SW480 (cell line): ENCODE data around the gene RHOT2.
A peak's percentile ranks its signal among the peaks of the same experiment; 100 is the strongest.

Experiments
- DNase-seq: peaks from one replicate; pipeline ENCODE4 v3.0.0-alpha.2; 2016; ENCODE audit warnings: low spot score

RHOT2 gene

DNA sequence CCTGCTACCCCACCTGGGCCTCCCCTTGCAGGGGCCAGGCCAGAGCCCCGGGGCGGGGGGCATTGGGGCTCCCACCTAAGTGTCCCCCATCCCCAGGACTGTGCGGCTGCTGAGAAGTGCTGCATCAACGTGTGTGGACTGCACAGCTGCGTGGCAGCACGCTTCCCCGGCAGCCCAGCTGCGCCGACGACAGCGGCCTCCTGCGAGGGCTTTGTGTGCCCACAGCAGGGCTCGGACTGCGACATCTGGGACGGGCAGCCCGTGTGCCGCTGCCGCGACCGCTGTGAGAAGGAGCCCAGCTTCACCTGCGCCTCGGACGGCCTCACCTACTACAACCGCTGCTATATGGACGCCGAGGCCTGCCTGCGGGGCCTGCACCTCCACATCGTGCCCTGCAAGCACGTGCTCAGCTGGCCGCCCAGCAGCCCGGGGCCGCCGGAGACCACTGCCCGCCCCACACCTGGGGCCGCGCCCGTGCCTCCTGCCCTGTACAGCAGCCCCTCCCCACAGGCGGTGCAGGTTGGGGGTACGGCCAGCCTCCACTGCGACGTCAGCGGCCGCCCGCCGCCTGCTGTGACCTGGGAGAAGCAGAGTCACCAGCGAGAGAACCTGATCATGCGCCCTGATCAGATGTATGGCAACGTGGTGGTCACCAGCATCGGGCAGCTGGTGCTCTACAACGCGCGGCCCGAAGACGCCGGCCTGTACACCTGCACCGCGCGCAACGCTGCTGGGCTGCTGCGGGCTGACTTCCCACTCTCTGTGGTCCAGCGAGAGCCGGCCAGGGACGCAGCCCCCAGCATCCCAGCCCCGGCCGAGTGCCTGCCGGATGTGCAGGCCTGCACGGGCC is 35.2 kb upstream of the RHOT2 start:
- no peak for DNase-seq

DNA sequence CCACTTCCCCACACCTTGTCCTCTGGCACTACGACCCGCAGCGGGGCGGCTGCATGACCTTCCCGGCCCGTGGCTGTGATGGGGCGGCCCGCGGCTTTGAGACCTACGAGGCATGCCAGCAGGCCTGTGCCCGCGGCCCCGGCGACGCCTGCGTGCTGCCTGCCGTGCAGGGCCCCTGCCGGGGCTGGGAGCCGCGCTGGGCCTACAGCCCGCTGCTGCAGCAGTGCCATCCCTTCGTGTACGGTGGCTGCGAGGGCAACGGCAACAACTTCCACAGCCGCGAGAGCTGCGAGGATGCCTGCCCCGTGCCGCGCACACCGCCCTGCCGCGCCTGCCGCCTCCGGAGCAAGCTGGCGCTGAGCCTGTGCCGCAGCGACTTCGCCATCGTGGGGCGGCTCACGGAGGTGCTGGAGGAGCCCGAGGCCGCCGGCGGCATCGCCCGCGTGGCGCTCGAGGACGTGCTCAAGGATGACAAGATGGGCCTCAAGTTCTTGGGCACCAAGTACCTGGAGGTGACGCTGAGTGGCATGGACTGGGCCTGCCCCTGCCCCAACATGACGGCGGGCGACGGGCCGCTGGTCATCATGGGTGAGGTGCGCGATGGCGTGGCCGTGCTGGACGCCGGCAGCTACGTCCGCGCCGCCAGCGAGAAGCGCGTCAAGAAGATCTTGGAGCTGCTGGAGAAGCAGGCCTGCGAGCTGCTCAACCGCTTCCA is 34.4 kb upstream of the RHOT2 start:
- no peak for DNase-seq

DNA sequence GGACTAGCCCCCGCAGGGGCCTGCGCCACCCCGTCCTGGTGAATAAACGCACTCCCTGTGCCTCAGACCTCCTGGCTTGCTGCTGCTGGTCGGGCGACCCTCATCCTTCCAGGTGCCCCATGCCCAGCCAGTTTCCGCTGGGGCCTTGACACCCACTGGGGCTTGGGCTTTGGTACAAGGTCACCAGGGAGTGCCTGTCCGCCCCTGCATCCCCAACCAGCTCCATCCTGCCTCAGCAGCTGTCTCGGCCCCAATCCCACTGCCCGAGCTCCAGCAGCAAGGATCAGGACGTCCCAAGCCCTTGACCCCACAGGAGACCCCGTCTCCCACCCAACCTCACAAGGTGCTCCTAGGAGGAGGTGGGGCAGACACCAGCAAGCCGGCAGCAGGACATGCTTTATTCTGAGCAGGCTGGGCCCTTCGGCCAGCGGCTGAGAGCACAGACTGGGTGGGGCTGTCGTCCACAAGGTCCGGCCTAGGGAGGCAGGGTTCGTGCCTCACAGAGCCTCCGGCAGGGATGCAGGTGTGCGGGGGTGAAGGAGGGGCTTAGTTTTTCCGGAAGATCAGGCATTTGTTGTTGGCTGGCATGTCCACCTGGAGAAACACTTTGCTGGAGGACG is 33.8 kb upstream of the RHOT2 start:
- DNase-seq: no peak

DNA sequence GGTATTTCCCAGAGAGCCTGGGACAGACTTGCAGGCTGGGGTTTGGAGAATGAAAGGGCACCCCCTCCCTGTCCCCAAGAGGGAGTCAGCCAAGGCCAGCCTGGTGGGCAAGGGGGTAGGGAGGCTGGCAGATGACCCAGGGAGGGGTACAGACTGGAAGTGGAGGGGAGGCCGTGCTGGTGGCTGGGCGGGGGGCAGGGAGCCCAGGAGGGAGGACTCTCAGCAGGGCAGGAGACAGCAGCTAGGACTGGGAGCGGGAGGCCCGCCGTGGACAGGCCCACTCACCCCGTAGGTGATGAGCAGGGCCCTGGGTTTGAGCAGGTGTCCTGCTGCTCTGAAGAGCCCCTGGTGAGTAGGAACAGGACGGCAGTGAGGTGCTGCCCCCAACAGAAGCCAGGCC is 32.9 kb upstream of the RHOT2 start:
- DNase-seq: no peak

DNA sequence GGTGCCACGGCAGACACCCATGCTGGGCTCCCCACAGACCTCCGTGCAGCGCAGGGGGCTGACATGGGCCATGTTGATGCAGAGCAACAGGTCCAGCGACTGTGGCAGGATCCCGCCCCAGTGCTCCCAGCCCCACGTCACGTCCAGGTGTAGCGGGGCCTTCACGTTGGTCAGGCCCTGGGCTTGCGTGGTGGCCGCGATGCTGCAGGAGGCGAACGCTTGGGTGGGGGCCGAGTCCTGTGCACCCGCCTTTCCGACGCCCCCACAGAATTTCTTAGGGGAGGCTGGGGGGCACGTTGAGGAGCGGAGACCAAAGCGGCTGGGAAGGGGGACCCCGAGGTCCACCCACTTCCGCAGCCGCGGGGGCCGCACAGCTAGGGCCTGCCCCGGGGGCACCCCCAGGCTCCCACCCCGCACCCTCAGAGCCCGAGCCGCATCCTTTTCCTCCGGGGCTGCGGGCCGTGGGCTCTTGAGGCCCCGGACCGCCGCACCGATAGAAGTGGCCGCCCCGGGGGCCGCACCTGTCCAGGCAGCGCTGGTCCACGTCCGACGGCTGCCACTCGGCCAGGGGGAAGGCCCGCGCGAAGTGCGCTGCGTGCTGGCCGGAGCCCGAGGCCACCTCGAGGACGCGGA is 32.2 kb upstream of the RHOT2 start:
- no peak for DNase-seq

DNA sequence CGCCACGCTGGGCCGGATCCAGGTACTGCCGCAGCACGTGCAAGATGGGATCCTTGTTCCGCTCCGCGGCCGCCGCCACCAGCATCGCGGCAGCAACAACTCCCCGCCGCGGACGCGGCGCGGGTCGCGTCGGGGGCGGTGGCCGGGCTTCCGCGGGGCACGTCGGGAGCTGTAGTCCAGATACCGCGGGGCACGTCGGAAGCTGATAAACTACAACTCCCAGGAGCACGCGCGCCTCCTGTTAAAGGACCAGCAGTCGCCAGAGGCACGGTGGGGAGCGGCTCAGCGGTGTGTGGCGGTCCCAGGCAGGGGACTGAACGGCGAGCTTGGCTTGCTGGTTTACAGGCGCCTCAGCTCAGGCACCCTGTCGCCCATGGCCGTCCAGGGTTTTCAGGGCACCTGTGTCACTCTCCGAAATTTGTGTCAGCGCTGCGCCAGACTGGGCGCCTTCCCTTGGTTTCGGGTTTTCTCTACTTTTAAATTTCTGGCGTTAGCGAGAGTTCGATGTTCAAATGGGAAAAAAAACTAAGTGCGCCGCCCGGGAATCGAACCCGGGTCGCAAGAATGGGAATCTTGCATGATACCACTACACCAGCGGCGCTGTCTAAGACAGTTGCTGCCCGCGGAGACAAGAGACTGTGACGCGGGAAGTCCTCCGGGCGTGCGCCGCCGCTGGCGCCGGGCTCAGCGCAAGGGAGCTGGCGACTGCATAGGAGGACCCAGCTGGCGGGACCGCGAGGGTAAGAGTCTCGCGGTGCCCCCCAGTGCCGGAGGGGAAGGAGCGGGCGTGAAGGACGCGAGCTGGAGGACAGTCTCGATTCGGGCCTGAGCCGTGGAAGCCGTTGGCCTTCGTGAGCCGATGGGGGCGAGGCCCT is 31.5 kb upstream of the RHOT2 start, which contains the start of gene METTL26:
METTL26 (minus strand) TSS at position 100 of the 875 bp plus-strand sequence; CDS start at position 85, 15 bp downstream.
- peak; percentile 95 for DNase-seq

DNA sequence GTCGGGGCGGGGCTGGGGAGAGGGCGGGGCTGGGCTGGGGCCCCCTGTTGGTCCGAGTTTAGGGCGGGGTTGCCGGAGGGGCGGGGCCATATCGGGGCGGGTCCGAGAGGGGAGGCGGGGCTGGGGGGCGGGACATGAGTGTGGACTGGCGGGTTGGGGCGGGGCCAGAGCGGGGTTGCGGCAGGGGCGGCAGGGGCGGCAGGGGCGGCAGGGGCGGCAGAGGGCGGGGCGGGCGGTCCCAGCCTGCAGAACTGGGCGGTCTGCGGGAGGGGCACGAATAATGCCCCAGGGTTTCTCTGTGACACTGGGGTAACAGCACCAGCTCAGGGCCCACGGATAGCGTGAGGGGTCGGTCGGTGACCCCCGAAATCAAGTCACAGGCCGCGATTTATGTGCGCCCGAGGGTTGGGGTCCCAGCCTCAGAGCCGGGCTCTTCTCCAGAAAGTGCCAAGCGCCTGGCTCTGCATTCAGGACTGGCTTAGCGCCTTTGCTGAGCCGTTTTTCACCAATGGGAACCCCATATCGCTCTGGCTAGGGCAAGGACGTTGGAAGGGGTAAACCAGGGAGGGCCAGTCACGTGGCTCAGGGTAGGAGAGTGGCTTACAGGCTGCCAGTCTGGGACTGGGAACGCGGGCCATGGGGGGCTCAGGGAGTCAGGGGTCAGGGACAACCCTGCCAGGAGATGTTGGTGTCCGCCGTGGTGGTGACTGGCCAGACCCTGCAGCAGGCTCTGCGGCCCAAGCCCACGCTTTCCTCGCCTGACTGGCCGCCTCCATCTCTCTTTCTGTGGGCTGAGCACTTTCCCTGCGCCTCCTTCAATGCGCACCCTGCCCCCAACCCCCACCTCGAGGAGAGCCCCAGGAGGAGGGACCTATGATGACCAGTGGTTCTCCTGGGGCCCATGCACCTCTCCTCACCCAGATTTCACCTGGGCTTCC is 30.6 kb upstream of the RHOT2 start:
- no peak for DNase-seq

DNA sequence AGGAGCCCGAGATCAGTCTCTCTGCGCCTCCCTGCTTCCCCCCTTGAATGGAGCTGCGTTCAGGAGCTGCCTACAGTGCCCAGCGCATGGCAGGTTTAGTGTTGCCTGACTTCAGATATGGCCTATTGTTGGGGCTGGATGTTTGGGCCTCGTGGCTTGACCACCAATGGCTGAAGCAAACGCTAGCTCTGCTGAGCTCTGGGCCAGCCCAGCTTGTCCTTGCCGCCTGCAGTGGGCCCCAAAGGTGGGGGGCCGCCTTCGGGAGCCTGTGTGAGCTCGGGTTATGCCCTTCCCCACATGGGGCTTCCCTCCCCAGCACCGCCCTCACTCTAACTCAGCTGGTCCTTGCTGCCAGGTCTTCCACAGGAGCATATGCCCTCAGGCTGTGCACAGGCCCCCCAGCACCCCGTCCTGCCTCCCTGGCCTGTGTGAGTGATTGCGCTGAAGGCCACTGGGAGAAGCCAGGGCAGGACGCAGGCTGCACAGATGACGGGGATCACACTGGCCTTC is 29.8 kb upstream of the RHOT2 start:
- no peak for DNase-seq

DNA sequence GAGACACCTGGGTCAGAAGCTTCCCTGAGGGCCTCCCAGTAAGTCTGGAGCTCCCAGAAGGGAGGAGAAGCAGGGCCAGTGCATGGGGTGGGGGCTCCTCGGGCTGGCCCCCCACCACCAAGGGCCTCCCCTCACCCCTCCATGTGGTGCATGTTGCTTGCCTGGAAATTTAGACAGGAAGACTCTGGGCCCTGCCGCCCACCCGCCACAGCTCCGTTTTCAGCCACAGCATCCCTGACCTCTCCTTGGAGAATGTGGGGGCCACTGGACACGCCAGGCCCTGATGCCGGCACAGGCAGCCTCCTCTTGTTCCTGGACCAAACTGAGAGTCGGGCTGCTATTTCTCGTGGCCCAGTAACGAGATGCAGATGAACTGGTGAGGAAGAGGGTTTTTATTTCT is 29.1 kb upstream of the RHOT2 start:
- DNase-seq: no peak

DNA sequence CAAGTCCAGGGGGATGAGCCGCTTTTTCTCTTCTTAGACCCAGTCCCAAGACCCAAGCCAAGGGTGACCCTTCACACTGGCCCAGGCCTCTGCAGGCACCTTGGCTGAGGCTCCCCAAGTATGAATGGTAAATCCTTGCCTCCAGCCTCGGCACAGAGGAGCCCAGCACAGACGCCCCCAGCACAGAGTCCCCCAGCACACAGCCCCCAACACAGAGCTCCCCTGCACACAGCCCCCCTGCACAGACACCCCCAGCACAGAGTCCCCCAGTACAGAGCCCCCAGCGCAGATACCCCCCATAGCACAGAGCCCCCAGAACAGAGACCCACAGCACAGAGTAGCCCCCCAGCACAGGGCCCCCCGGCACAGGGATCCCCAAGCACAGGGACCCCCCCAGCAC is 27.3 kb upstream of the RHOT2 start:
- DNase-seq: no peak

DNA sequence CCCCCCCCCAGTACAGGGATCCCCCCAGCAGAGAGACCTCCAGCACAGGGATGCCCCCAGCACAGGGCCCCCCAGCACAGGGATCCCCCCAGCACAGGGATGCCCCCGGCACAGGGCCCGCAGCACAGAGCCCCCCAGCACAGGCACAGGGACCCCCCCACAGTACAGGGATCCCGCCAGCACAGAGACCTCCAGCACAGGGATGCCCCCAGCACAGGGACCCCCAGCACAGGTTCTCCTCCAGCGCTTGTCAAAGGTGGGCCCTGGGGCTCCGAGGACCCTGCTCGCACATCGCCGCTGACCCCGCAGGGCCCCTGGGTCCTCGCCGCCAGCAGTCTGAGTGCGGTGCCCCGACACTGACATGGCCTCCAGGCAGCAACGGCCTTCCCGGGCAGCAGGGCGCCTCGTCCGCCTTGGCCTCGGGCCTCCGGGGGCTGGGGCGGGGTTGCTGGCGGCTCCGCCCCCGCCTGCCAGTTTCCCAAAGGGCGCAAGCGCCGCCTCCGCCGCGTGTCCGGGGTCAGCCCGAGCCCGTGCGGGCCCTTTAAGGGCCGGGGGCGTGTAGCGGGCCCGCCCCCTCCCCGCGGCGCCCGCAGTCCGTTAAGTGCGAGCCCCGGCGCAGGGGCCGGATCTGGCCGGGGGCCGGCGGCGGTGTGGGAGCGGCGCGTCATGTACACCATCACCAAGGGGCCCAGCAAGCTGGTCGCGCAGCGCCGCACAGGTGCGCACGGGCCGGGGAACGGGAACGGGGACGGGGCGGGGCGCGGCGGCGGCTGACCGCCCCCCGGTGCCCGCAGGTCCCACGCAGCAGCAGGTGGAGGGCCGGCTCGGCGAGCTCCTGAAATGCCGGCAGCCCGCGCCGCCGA is 26.4 kb upstream of the RHOT2 start, which contains the start of gene MCRIP2:
MCRIP2 (plus strand) TSS at position 503 of the 863 bp plus-strand sequence; CDS start at position 667, 164 bp downstream.
- peak; percentile 82 for DNase-seq

DNA sequence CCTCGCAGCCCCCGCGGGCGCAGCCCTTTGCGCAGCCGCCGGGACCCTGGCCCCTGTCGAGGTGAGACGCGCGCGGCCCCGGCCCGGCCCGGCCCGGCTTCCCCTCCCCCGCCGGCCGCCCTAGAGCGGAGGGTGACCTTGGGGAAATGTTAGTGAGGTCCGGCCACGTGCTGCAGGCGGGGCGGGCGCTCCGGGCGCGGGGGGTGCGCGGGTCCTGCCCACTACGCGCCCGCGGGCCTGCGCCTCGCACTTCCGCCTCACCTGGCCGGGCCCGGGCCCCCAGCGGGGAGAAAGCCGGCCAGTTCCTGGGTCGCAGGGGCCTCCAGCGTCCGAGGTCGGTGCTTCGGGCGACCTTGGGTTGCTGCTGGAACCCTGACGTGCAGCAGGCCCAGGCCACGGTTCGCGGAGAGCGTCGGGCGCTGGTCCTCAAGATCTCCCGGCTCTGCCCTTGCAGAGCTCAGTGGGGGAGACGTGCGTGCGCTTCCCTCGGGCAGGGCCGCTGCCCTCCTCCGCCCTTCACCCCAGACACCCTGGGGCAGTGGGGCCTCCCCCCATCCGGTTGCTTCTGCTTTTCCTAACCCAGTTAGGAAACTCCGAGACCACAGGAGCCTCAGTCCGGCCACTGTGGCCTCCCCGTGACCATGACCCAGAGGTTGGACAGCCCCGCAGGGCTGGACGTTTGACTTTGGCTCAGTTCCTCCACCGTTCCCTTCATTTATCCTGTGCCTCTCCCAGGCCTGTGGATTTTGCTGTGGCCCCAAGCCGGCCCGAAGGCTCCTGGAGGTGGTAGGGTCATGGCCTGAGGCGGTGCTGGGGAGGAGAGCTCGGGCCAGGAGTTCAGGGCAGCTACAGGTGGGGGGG is 25.5 kb upstream of the RHOT2 start:
- peak; percentile 55 for DNase-seq

DNA sequence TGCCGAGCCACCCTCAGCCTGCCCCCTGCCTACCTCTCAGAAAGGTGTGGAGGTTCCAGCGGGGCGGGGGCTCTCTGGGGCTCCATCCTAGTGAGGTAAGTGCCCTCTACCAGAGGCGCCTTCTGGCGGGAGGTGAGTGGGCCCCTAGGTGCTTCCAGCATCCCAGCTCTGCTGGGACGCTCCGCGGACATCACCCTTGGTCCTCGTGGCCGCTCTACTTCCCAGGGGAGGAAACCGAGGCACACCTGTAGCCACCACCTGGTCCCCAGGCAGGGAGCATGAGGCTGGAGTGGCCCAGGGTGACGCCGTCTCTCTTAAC is 24.9 kb upstream of the RHOT2 start:
- DNase-seq: no peak

DNA sequence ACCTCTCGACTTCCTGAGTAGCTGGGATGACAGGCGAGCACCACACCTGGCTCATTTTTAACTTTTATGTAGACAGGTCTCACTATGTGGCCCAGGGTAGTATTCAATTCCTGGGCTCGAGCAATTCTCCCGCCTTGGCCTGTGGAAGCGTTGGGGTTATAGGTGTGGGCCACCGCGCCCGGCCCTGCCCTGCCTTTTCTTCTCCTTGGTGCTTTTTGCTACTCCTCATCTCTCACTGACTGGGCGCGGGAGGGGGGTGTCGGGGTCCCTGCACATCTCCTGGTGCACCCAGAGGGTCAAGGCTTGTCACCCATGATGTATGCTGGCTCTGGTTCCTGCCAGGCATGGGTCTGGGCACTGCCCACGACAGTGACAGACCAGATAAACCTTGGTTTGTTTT is 23.4 kb upstream of the RHOT2 start:
- no peak for DNase-seq

DNA sequence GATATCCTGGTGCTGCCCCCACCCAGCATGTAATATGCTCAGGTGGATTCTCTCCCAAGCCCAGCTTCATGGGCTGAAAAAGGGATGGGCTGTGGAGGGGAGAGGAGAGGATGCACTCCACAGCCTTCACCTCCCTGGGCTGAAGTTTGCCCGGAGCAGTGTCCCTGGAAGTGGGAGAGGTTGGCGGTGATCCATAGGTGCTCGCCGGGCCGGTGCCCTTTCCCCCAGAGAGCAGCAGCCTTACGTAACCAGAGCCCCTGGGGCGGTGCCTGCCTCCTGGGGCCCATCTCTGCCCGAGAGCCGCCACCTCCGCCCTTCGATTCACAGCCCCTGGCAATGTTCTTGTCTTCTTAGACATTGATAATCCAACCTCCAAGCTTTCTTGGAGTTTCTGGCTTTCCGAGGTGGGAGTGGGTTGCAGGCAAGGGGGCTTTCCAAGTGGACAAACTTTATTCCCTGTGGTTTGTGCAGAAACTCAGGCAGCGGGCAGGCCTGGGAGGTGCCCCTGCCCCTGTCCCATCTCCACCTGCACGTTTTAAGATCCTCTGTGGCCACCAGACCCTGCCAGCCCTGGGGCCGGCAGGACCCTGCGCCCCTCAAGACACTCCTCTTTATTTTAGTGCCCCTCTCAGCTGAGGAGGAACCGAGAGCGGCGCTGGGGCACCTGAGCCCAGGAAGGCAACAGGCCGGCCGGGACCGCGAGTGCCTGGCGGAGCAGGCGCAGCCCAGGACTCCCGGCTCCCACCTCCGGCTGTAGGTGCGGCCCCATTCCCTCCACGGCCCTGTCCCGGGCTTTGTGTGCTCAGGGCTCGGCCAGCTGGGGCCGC is 21.9 kb upstream of the RHOT2 start:
- DNase-seq: no peak

DNA sequence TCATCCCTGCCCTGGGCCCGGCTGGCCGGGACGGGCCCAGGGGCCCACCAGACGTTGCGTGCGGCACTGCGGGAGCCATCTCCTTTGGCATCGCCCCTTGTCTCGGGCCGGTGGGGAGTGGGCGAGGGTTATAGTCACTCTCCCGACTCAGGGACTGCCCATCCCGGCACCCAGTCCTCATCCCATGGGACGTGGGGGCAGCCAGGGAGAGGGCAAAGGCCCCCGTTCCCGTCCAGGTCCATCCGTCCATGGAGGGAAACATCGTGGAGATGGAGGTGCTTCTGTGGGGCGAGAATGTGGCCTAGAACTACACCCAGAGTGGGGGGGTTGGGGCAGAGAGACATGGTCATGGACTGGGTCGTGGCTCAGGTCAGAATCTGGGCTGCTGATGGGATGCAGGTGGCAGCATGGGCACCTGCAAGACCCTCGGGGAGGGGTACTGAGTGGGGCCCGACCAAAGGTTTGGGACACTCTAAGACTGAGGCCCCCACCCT is 21.2 kb upstream of the RHOT2 start:
- DNase-seq: no peak
